Measurements from ENCODE around the gene TRAM2. TPM values are rescaled to one million over a fixed set of nuclear protein-coding genes. Genes with fewer than 3 reads are reported as not detected.

Gene TRAM2
- total RNA-seq, result 10 to 100 TPM; 13.3 to 23.8 (median 18.5) TPM

- Histone ChIP-seq H3K4me3 (peak within 1 kb of the TSS; percentile 88 to 92 (median 90)), H3K27me3 (no peaks in the 10 kb centered on the region), H3K4me1 (peaks cover 47 to 60% (median 54%) of the 10 kb centered on the region in 4 donors), H3K36me3 (peaks cover 0 to 2% (median 0%) of the 10 kb centered on the region in 4 donors), H3K27ac (replicated peaks in 1 of 4) (peak within 1 kb of the TSS; percentile 98 to 100 (median 99)), H3K9me3 (no peaks in the 10 kb centered on the region)
- 4% methylated on average over 4 of the region's 84 CpGs for WGBS
- intact Hi-C loops (cut with DNase I), result loop anchor here (1.0 to 10.0 kb wide), 3 partner anchors 18 to 292 kb away; partner anchors contain the start of gene MCM3
- TF ChIP-seq POLR2A (IDR thresholded peaks at IDR 0.05; ENCODE audit: low read depth) (peak; percentile 49), CTCF (IDR thresholded peaks at IDR 0.05) (peak in 2 of 3 experiments; percentile 7 to 32), EP300 (IDR thresholded peaks at IDR 0.05) (no peak), POLR2AphosphoS5 (IDR thresholded peaks at IDR 0.05) (peak in 1 of 2 donors; percentile 39)
- DNase-seq (ENCODE audit: extremely low spot score), result peak; percentile 95
Observed at GRCh38 chr6:52577022-52577777, at the start of gene TRAM2. Gene TRAM2 (minus strand): TSS chr6:52577060. CDS start chr6:52576915, 145 bp downstream.

- 86% methylated on average over 2 of the region's 2 CpGs for WGBS
- H3K27me3 ChIP-seq, result no peaks in the 10 kb centered on the region
- H3K27ac ChIP-seq (replicated peaks in 1 of 4), result no peak overlapping the region
- no peak overlapping the region for H3K4me3 ChIP-seq
- no peaks in the 10 kb centered on the region for H3K9me3 ChIP-seq
- intact Hi-C loops (cut with DNase I), result no loop called here
- no peak for TF ChIP-seq EP300 (IDR thresholded peaks at IDR 0.05)
- no peak for TF ChIP-seq POLR2A (IDR thresholded peaks at IDR 0.05; ENCODE audit: low read depth)
- no peak for TF ChIP-seq POLR2AphosphoS5 (IDR thresholded peaks at IDR 0.05)
- TF ChIP-seq CTCF (IDR thresholded peaks at IDR 0.05), result no peak
- H3K4me1 ChIP-seq, result no peaks in the 10 kb centered on the region
- DNase-seq (ENCODE audit: extremely low spot score), result no peak
- no peaks in the 10 kb centered on the region for H3K36me3 ChIP-seq
Observed at GRCh38 chr6:52622810-52623209, 46.0 kb upstream of the TRAM2 start.

GRCh38 chr6:52621631-52622030 is 44.8 kb upstream of the TRAM2 start:
- WGBS, result 91% methylated on average over 1 of the region's 1 CpG
- Histone ChIP-seq H3K36me3 (no peaks in the 10 kb centered on the region), H3K27me3 (no peaks in the 10 kb centered on the region), H3K4me1 (peaks cover 0 to 6% (median 0%) of the 10 kb centered on the region in 4 donors), H3K27ac (replicated peaks in 1 of 4) (no peak overlapping the region), H3K9me3 (no peaks in the 10 kb centered on the region), H3K4me3 (no peak overlapping the region)
- TF ChIP-seq CTCF (IDR thresholded peaks at IDR 0.05) (no peak), EP300 (IDR thresholded peaks at IDR 0.05) (no peak), POLR2A (IDR thresholded peaks at IDR 0.05; ENCODE audit: low read depth) (no peak), POLR2AphosphoS5 (IDR thresholded peaks at IDR 0.05) (no peak)
- intact Hi-C loops (cut with DNase I), result no loop called here
- no peak for DNase-seq (ENCODE audit: extremely low spot score)

- no peak for DNase-seq (ENCODE audit: extremely low spot score)
- H3K36me3 ChIP-seq, result no peaks in the 10 kb centered on the region
- intact Hi-C loops (cut with DNase I), result no loop called here
- H3K4me3 ChIP-seq, result no peak overlapping the region
- H3K9me3 ChIP-seq, result no peaks in the 10 kb centered on the region
- H3K27ac ChIP-seq (replicated peaks in 1 of 4), result no peak overlapping the region
- H3K27me3 ChIP-seq, result no peaks in the 10 kb centered on the region
- H3K4me1 ChIP-seq, result peaks cover 0 to 6% (median 0%) of the 10 kb centered on the region in 4 donors
- TF ChIP-seq CTCF (IDR thresholded peaks at IDR 0.05) (no peak), POLR2A (IDR thresholded peaks at IDR 0.05; ENCODE audit: low read depth) (no peak), POLR2AphosphoS5 (IDR thresholded peaks at IDR 0.05) (no peak), EP300 (IDR thresholded peaks at IDR 0.05) (no peak)
Observed at GRCh38 chr6:52620906-52621190, 44.0 kb upstream of the TRAM2 start.
